ENCODE results near the gene EGLN3.

DNA sequence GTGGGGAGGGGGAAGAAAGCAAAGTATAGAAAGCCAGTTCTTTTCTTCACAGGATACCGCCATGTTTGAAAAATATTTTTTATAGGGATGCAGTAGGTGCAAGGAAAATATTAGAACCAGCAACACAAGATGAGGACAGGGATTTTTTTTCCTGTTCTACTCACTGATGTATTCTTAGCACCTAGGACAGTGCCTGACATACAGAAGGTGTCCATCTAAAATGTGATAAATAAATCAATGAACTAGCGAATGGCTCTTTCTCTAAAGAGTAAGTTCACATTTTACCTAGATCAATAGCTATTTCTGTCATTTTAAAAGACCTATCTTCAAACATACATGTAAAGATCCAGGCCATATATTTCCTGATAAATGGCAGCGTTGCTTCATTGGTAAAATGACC lies 18.8 kb downstream of the EGLN3 start:
- TF ChIP-seq POLR2AphosphoS5 (IDR thresholded peaks at IDR 0.05; ENCODE audit: insufficient read depth in 1 of 2, low read depth in 1 of 2) (no peak), POLR2A (IDR thresholded peaks at IDR 0.05) (no peak)
- TF ChIP-seq, protein P1, sequence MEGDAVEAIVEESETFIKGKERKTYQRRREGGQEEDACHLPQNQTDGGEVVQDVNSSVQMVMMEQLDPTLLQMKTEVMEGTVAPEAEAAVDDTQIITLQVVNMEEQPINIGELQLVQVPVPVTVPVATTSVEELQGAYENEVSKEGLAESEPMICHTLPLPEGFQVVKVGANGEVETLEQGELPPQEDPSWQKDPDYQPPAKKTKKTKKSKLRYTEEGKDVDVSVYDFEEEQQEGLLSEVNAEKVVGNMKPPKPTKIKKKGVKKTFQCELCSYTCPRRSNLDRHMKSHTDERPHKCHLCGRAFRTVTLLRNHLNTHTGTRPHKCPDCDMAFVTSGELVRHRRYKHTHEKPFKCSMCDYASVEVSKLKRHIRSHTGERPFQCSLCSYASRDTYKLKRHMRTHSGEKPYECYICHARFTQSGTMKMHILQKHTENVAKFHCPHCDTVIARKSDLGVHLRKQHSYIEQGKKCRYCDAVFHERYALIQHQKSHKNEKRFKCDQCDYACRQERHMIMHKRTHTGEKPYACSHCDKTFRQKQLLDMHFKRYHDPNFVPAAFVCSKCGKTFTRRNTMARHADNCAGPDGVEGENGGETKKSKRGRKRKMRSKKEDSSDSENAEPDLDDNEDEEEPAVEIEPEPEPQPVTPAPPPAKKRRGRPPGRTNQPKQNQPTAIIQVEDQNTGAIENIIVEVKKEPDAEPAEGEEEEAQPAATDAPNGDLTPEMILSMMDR (IDR thresholded peaks at IDR 0.05), result no peak
